ENCODE results near the gene C6orf118. TPM values are rescaled to one million over a fixed set of nuclear protein-coding genes. Genes with fewer than 3 reads are reported as not detected.
A peak's percentile ranks its signal among the peaks of the same experiment; 100 is the strongest.

The C6orf118 gene
- total RNA-seq, 1 experiment from 2014 or later = not detected

DNA sequence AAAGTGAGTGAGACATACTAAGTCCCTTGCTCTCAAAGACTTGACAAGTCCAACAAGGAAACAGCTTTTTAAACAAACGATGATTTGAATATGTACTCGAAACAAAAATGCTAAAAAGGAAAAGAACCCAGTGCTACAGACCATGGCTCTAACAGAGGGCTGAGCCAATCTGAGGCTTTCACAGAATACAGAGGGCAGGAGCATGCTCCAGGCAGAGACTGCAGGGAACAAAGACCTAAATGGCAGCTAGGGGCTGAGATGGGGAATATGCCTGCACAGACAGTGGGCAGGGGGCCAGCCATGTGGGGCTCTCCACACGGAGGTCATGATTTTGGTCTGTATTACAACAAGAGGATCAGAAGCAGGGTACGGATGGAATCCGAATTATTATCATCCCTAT is 31.1 kb upstream of the C6orf118 start:
- Mint-ChIP-seq H3K27ac (peak overlapping the region in 1 of 3 experiments; percentile 78; a peak in 2 of 7 replicates), H3K27me3 (ENCODE audit: low read depth) (no peaks in the 10 kb centered on the region), H3K4me3 (no peak overlapping the region), H3K36me3 (ENCODE audit: insufficient read depth in 1 of 3, low read depth in 3 of 3) (no peaks in the 10 kb centered on the region), H3K4me1 (peaks cover 3 to 4% of the 10 kb centered on the region in 2 experiments; a peak in 3 of 4 replicates), H3K9me3 (no peaks in the 10 kb centered on the region)
- no peak overlapping the region for H2BK15ac ChIP-seq (ENCODE audit: low read depth, low read length)
- H4K20me1 ChIP-seq (ENCODE audit: control insufficient read depth, insufficient read depth, insufficient read length) = no peaks in the 10 kb centered on the region
- WGBS (ENCODE audit: extremely low coverage, insufficient read length, low lambda C conversion rate) = no CpG with 5 or more reads among the region's 5 CpGs
- H3K23ac ChIP-seq (ENCODE audit: insufficient read length, low read depth, low read length) = no peak overlapping the region
- no peak overlapping the region for H2BK5ac ChIP-seq (ENCODE audit: insufficient read length, low read length)
- no peaks in the 10 kb centered on the region for H3K23me2 ChIP-seq (ENCODE audit: insufficient read length, low read depth, low read length, poor library complexity, severe bottlenecking)
- no peak overlapping the region for H4K91ac ChIP-seq (ENCODE audit: insufficient read length, low read depth, low read length)
- no peak overlapping the region for H4K5ac ChIP-seq (ENCODE audit: insufficient read length, low read depth, low read length)
- no peak for DNase-seq
- no peak overlapping the region for H3K27ac ChIP-seq (ENCODE audit: insufficient read length, low read depth, low read length)
- H3K9me3 ChIP-seq (ENCODE audit: control insufficient read depth, low read depth, low read length) = no peaks in the 10 kb centered on the region
- no peak overlapping the region for H3T11ph ChIP-seq (ENCODE audit: low read length)
- H2AFZ ChIP-seq (ENCODE audit: low read length) = no peak overlapping the region
- no peaks in the 10 kb centered on the region for H3K79me2 ChIP-seq (ENCODE audit: insufficient read depth, low read length)
- TF ChIP-seq, protein P1, sequence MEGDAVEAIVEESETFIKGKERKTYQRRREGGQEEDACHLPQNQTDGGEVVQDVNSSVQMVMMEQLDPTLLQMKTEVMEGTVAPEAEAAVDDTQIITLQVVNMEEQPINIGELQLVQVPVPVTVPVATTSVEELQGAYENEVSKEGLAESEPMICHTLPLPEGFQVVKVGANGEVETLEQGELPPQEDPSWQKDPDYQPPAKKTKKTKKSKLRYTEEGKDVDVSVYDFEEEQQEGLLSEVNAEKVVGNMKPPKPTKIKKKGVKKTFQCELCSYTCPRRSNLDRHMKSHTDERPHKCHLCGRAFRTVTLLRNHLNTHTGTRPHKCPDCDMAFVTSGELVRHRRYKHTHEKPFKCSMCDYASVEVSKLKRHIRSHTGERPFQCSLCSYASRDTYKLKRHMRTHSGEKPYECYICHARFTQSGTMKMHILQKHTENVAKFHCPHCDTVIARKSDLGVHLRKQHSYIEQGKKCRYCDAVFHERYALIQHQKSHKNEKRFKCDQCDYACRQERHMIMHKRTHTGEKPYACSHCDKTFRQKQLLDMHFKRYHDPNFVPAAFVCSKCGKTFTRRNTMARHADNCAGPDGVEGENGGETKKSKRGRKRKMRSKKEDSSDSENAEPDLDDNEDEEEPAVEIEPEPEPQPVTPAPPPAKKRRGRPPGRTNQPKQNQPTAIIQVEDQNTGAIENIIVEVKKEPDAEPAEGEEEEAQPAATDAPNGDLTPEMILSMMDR (conservative IDR thresholded peaks at IDR 0.05) = no peak
- no peak overlapping the region for H4K8ac ChIP-seq (replicated peaks; ENCODE audit: insufficient read length, low read depth, low read length)
- H3K56ac ChIP-seq (ENCODE audit: insufficient read length, low read depth, low read length) = no peak overlapping the region
- H2BK12ac ChIP-seq (ENCODE audit: insufficient read length, low read depth, low read length) = no peak overlapping the region
- no peaks in the 10 kb centered on the region for H3K27me3 ChIP-seq (ENCODE audit: insufficient read depth, low read length)
- H2AK5ac ChIP-seq (ENCODE audit: insufficient read length, low read length) = no peak overlapping the region
- no peak overlapping the region for H2BK120ac ChIP-seq (ENCODE audit: low read depth, low read length, poor library complexity, severe bottlenecking)
- H3K9ac ChIP-seq (ENCODE audit: extremely low read depth, insufficient read length, low read length) = no peak overlapping the region
- H3K18ac ChIP-seq (ENCODE audit: insufficient read length, low read depth, low read length) = no peak overlapping the region
- H3K14ac ChIP-seq (ENCODE audit: insufficient read depth, low read length) = no peak overlapping the region
- H3K4me2 ChIP-seq (ENCODE audit: insufficient read depth, insufficient read length, low read length) = no peak overlapping the region
- H3K79me1 ChIP-seq (ENCODE audit: insufficient read depth, low read depth, low read length, poor library complexity, severe bottlenecking) = no peaks in the 10 kb centered on the region
- H3K4ac ChIP-seq (ENCODE audit: low read depth, low read length) = no peak overlapping the region
- H3K4me1 ChIP-seq (ENCODE audit: insufficient read depth, low read length) = no peaks in the 10 kb centered on the region; the same call in 1 of the 2 replicates
- H2BK20ac ChIP-seq (ENCODE audit: low read depth, low read length, poor library complexity, severe bottlenecking) = no peak overlapping the region

All from H9 (cell line).